ENCODE results near the gene CLEC4A.
"Not testable (repeated sequence)": the region's sequence is repeated elsewhere in the genome, so short reads cannot be mapped to it uniquely, and the experiment has no call there.

CLEC4A gene

DNA sequence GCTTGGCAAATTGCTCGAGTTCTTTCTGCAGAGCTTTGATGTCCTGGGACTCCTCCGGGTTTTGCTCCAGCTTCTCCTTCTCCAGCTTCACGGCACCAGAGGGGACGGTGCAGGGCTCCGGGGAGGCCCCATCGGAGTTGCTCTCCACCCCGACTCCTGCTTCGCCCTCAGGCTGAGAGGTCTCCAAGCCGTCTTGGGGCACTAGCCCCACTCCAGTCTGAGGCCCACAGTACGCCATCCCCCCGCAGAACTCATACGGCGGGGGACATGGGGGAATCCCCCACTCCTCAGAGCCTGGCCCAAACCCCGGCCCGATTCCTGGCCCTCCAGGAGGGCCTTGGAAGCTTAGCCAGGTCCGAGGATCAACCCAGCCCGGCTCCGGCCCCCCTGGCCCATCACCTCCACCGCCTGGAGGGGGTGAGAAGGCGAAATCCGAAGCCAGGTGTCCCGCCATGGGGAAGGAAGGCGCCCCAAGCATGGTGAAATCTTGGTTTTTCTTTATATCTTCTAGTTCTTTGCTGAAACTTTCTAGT is 11.0 kb downstream of the CLEC4A start:
- DNase-seq (ENCODE audit: low spot score) = not testable (repeated sequence)

DNA sequence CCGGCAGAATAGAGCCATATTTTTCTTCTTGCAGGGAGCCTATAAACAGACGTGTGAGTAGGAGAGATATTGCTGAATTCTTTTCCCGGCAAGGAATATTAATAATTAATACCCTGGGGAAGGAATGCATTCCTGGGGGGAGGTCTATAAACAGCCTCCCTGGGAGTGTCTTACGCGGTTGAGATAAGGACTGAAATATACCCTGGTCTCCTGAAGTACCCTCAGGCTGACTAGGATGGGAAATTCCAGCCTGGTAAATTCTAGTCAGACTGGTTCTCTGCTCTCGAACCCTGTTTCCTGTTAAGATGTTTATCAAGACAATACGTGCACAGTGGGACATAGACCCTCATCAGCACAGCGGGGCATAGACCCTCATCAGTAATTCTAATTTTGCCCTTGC is 18.2 kb downstream of the CLEC4A start:
- DNase-seq (ENCODE audit: low spot score) = not testable (repeated sequence)

DNA sequence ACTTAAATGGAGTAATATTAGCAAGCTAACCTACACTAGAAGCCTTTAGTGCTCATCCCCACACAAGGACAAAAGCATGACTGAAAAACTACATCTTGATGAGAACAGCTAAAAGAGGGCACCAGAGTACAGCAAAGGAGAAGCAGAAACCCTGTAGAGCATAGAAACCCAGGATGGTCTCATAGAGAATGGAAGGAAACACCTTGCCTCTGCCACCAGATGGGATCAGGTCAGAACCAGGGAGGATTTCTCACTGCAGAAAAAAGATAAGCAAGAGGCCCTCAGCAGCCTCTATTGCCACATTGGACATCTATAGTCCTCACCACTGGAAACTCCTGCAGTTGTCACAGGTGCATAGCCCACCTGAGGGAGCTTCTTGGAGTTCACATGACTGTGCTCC is 19.8 kb downstream of the CLEC4A start:
- DNase-seq (ENCODE audit: low spot score) = no peak

GRCh38 chr12:8145754-8146441 is 22.5 kb downstream of the CLEC4A start:
- DNase-seq (ENCODE audit: low spot score) = peak; percentile 82

GRCh38 chr12:8146442-8146771 is 23.0 kb downstream of the CLEC4A start:
- DNase-seq (ENCODE audit: low spot score) = no peak

DNA sequence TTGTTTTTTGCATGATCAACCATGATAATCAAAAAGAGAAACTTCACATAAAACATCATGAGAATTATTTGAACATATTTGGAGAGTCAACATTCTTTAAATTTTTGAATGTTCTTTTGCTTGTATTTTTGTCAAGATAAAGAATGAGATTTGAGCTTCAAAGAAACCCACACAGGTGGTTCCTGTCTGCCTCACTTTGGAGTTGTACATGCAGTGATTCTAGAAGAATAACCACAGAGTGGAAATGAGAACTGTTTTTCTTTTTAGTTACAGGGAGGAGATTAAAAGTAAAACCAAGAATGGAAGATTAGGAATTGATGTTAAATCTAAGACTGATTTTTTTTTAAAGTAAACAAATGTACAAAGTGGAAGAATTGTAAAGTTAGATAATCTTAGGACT is 31.1 kb downstream of the CLEC4A start:
- DNase-seq (ENCODE audit: low spot score) = no peak

GRCh38 chr12:8156416-8156815 is 33.0 kb downstream of the CLEC4A start:
- DNase-seq (ENCODE audit: low spot score) = no peak

DNA sequence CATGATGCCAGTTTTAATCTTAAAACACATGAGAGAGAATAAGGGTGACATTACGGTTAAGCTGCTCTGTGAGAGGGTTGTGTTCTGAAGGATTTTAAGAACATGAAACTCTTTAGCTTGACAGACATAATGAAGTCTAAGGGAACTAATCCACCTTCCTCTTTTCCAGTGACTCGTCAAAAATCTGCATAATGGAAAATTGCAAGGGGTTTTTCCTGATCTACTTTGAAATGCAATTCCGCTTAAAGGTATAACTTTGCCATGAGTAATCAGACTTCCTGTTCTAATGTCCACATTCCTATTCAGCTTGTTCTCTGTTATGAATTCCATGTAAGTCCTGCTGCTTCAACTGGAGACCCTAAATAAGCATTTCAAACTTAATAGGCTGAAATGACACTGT is 33.4 kb downstream of the CLEC4A start, which contains the start of gene ZNF705A:
Gene ZNF705A (plus strand): TSS at position 171 of the 400 bp plus-strand sequence. CDS start 15,611 bp downstream, outside the sequence.
- DNase-seq (ENCODE audit: low spot score) = no peak

DNA sequence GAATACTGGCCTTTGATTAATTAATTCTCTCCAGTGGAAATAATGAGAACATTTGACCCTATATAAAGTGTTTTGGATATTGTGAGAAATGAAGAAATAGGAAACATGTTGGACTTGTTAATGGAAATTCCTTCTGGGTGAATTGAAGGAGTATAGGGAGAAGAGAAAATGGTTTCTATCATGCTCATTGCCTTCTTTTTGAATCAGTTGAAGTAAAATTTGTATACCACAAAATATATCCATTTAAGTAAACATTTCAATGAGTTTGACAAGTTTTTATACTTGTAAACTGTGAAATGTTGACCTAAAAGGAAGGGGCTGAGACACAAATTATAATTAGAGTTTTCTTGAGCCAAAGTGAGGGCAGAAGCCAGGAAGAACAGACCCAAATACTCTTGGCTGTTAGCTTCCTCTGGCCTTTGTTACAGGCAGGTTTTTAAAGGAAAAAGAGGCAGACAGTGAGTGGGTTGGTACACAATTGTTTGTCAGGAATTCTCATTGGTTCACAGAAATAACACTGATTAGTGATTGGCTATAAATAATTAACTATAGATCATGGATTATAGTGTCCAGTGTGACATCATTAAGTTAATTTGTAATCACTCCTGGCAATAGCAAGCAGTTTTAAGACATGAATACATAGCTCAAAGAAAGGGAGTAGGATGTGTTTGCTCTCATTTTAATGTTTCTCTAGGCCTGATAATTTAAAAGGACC is 34.2 kb downstream of the CLEC4A start:
- no peak for DNase-seq (ENCODE audit: low spot score)

GRCh38 chr12:8172911-8173310 is 49.5 kb downstream of the CLEC4A start:
- peak; percentile 32 for DNase-seq (ENCODE audit: low spot score)

DNA sequence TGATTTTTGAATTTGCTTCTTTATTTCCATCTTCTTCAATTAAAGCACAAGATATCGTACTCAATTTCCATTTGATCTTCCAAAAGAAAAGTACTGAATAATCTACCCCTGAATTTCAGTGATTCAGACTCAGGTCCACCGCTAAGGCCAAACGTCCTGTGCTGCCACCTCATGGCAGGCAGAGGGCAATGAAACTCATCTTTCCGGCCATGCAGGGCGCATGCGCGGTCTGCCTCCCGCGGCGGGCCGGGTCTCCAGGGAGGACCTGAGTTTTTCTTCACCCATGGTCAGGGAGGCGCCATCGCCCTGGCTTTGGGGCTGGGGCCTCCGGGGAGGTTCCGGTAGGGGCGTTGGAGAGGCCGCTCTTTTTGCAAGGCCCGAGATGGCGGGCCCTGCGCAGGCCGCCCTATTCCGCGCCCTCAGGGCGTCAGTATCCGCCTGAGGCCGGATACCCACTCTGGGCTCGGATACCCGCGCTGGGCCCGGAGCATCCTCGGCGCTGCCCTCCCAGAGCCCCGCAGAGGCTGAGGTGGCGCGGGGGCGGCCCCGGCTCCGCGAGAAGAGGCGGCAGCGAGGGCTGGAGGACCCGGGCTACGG is 56.7 kb downstream of the CLEC4A start:
- peak; percentile 60 for DNase-seq (ENCODE audit: low spot score)

DNA sequence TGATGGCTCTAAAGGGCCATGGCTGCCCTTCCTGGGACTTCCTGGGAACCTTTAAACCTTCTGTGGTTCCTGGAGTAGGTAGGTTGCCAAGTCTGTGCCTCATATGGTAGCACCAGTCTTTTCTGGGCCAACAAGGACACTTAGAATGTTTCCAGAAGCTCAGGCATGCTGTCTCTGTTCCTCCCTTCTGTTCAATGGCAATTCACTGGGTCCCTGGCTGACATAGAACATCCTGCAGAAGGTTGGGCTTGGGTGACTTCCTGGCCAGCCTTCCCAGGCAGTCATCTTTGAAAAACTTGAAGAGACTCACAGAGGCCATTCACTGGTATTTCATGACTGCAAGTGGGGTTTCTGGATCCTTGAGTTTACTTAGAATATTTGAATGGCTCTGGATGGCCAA is 57.9 kb downstream of the CLEC4A start:
- DNase-seq (ENCODE audit: low spot score) = not testable (repeated sequence)

GRCh38 chr12:8182923-8183322 is 59.5 kb downstream of the CLEC4A start:
- not testable (repeated sequence) for DNase-seq (ENCODE audit: low spot score)

DNA sequence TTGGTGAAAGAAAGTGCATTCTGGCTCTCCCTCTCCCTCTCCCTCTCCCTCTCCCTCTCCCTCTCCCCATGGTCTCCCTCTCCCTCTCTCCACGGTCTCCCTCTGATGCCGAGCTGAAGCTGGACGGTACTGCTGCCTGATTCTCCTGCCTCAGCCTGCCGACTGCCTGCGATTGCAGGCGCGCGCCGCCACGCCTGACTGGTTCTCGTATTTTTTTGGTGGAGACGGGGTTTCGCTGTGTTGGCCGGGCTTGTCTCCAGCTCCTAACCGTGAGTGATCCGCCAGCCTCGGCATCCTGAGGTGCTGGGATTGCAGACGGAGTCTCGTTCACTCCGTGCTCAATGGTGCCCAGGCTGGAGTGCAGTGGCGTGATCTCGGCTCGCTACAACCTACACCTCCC is 59.9 kb downstream of the CLEC4A start:
- not testable (repeated sequence) for DNase-seq (ENCODE audit: low spot score)

DNA sequence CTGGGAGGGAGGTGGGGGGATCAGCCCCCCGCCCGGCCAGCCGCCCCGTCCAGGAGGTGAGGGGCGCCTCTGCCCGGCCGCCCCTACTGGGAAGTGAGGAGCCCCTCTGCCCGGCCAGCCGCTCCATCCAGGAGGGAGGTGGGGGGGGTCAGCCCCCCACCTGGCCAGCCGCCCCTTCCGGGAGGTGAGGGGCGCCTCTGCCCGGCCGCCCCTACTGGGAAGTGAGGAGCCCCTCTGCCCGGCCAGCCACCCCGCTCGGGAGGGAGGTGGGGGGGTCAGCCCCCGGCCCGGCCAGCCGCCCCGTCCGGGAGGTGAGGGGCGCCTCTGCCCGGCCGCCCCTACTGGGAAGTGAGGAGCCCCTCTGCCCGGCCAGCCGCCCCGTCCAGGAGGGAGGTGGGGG is 60.8 kb downstream of the CLEC4A start:
- DNase-seq (ENCODE audit: low spot score) = not testable (repeated sequence)

GRCh38 chr12:8188088-8188487 is 64.7 kb downstream of the CLEC4A start:
- DNase-seq (ENCODE audit: low spot score) = not testable (repeated sequence)
